HS-5 (cell line): ENCODE data around the gene KNOP1.

Source experiments
- DNase-seq: peaks from one replicate; pipeline ENCODE4 v3.0.0-alpha.2; 2012; ENCODE audit warnings: low read depth

The KNOP1 gene

DNA sequence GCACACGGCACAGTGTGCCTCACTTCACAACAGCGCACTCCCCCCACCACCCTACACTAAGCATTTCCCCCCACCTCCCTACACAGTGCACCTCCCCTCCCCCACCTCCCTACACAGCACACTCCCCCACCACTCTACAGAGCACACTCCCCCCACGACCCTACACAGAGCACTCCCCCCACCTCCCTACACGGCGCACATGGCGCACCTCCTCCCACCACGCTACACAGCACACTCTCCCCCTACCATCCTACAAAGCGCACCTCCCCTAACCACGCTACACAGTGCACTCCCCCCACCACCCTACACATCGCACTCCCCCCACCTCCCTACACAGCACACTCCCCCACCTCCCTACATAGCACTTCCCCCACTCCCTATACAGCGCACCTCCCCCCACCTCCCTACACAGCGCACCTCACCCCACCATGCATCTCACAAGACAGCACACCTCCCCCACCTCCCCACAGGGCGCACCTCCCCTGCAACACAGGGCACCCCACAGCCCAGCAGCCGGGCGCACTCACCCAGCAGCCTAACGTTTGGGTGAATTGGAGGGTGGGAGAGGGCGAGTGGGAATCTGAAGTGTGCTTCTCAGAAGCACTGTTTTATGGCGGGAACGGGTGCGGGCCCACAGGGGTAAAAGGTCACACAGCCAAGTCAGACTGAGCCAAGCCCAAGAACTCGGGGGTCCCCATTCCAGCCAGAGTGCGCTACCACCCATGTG, 10.3 kb downstream of the KNOP1 start:
- no peak for DNase-seq

GRCh38 chr16:19706846-19707245, 11.2 kb downstream of the KNOP1 start:
- DNase-seq = no peak

DNA sequence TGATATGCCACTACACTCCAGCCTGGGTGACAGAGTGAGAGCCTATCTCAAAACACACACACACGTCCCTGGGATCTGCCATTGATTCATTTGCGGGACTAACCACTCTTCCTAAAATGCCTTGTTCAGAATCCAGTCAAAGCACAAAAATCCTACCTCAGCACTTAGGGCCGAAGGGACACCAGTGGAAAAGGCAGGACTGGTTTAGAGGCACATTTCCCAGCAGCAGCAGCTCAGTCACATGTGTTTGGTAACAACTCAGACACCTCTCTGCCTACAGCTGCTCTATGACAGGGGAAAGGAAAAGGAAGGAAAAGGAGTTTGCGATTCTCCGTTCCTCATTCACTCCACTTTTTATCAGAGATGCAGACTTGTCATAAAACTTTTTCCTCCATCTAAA, 12.2 kb downstream of the KNOP1 start:
- no peak for DNase-seq

- DNase-seq = no peak
Measured at GRCh38 chr16:19705146-19705501, 12.9 kb downstream of the KNOP1 start.

DNA sequence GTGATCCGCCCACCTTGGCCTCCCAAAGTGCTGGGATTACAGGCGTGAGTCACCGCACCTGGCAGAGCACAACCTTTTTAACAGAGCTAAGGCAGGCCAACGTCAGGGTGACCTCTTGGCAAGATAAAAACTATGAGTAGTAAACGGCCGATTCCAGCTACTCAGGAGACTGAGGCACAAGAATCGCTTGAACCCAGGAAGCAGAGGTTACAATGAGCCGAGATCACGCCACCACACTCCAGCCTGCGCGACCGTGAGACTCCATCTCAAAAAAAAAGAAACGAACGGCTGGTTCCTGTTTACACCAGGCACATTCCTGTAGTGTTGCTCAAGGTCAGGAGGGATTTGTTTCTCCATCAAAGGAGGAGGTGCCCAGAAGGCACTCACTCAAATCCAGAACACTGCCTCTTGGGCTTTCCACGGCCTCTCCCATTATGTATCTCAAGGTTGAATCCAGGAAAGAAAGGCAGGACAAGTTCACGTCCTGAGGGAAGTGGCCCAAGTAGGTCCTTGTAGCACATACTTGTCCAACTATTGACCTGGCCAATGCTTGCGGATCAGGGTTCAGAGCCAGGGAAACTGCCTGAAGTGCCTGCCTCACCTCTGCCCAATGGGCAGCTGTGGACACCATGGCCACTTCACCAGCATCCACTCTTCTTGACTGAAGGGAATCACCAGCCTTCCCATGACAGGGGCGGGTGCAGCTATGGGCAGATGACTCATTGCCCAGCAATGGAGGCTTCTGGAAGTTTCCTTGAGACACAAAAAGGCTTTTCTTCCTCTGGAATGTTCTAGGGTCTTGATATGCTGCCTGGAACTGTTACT, 13.5 kb downstream of the KNOP1 start:
- no peak for DNase-seq

DNA sequence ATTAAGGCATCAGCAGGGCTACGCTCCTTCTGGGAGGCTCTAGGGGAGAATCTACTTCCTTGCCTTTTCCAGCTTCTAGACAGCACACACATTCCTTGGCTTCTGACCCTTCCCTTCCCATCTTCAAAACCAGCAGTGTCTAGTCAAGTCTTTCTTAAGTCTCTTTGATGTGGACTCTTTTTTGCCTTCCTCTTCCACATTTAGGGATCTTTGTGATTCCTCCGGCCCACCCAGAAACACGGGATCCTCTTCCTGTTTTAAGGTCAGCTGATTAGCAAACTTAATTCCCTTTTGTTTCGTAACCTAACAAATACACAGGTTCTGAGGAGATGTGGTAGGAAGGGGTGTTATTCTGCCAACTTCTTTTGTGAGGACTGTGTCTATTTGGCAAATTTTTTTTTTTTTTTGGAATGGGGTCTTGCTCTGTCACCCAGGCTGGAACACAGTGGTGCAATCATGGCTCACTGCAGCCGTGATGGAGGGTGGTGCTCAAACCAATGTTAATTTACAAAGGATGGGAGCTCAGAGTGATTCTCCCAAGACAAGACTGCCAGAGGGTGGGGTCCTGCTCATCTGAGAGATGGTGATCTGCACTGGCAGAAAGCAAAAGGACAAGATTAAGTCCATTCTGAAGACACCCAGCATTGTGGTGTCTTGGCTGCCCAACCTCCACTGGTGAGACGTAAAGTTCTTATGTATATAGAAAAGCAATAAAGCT, 14.7 kb downstream of the KNOP1 start:
- no peak for DNase-seq

DNA sequence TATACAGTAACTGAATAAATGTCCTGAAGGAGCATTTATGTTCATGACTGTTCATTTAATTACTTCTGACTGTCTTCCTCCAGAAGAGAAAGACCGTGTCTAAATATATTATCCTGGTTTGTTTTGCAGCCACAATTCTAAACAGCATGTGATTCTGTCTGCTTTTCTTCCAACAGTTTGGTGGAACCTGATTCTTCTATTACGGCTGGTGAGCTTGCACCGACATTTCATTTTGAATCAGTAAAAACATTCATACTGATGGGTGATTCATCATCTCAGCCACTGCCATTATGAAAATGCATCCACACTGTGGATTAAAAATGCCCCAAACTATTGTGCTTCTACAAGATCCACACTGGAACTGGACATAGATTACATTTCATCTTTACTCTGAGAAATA, 16.9 kb downstream of the KNOP1 start:
- no peak for DNase-seq

- no peak for DNase-seq
Measured at GRCh38 chr16:19700319-19700781, 17.7 kb downstream of the KNOP1 start.

DNA sequence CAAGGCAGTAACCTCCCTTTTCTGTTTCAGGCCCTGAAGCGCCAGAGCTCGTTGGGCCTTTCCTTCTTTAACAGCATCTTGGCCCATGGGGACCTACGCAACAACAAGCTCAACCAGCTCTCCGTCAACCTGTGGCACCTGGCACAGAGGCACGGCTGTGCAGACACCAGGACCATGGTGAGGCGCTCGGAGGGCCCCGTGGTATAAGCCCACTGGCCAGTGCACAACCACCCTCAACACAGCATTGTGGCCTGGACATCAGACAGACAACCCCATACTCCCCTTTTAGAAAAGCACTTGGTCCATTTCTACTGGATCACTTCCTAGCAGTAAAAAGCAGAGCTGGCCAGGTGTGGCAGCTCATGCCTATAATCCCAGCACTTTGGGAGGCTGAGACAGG, 18.6 kb downstream of the KNOP1 start:
- DNase-seq = no peak

GRCh38 chr16:19698480-19699465, 19.3 kb downstream of the KNOP1 start:
- DNase-seq = no peak

GRCh38 chr16:19697756-19698318, 20.2 kb downstream of the KNOP1 start:
- no peak for DNase-seq

- DNase-seq = no peak
Measured at GRCh38 chr16:19696961-19697360, 21.1 kb downstream of the KNOP1 start.

DNA sequence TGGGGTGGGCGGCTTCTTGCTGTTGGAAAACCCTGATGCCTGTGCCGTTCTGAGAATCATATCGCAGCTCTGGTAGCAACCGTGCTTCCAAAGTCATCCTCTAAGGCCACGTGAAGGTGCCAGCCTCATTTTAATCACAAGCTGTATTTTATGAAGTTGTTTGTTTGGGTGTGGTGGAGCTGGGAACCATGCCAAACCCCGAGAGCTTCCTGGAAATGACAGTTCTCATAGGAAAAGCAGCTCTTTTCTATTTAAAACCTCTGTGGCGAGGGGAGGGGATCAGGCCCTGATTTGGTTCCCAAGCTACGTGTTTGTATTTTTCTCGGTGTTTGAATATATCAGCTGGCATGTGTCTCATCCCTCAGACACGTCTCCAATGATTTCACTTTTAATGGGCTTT, 21.7 kb downstream of the KNOP1 start:
- peak; percentile 52 for DNase-seq

DNA sequence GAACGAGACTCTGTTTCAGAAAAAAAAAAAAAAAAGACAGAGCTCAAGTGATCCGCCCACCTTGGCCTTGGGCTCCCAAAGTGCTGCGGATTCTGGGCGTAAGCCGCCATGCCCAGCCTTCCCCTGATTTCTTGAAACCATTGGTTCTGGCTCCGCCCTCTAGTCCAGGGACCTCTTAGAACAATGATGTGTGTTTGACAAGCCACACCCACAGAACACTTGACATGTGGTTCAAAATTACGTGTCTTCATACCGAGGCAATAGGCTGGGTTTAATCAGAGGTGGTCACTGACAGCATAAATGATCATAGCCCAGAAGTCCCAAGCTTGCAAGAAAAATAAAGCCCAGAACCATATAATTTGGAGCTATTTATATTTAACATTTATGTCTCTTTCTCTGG, 23.0 kb downstream of the KNOP1 start:
- DNase-seq = no peak

DNA sequence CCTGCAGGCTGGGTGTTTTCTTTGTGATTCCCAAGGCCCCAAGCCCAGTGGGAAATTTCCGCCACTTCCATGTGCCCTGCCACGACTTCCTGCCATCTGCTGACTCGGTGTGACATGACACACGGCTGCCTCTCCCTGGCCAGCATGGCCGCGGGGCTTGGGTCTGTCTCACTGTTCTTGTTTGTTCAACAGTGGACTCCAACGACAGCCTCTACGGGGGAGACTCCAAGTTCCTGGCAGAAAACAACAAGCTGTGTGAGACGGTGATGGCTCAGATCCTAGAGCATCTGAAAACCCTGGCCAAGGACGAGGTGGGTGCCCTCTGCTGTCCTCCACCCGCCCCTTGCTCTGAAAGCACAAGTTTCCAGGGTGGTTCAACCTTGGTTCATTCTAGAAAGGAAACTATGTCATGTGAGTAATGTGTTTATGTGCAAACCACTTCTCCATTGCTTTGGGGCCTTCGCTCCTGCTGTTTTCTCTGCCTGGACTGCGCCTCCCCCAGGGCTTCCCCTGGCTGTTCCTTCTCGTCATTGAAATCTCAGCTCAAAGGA, 26.8 kb downstream of the KNOP1 start:
- DNase-seq = no peak

GRCh38 chr16:19690196-19690595, 27.8 kb downstream of the KNOP1 start:
- no peak for DNase-seq

- no peak for DNase-seq
Measured at GRCh38 chr16:19689342-19689741, 28.7 kb downstream of the KNOP1 start.

DNA sequence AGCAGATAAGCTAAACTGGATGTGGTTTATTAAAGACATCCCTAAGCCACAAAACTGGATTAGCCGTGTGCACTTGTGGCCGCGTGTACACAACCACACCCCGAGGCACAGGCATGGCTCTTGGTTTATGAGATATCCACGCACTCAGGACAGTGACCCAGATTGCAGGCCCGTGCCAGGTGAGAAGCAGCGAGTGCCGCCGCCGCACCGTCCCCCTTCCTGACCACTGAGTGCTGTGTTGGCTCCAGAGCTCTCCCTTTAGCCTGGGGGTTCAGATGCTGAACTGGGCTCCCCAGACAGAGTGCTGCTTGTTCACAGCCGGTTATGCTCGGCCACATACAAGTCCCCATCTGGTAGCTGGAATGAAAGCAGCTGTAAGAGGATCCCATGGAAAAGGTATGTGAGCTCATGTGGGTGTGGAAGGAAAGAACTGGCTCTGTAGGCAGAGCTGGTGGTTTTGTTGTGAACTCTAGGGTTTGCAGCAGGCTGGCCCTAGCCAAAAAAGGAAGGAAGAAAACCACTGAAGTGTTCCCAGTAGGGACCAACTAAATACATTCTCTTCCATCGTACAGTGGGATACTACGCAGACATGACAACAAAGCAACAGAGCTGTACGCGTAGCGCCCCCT, 29.5 kb downstream of the KNOP1 start:
- DNase-seq = no peak

GRCh38 chr16:19687279-19687678, 30.7 kb downstream of the KNOP1 start:
- no peak for DNase-seq

- no peak for DNase-seq
Measured at GRCh38 chr16:19685176-19685575, 32.9 kb downstream of the KNOP1 start.
